Retina (tissue), 1 donor: ENCODE measurements around the gene GPR35.
"Not testable (repeated sequence)": the region's sequence is repeated elsewhere in the genome, so short reads cannot be mapped to it uniquely, and the experiment has no call there.

ENCODE experiments used
- DNase-seq: peaks from one replicate; pipeline ENCODE4 v3.0.0-alpha.2; 2016

Gene GPR35

GRCh38 chr2:240664622-240665021 lies 39.3 kb downstream of the GPR35 start:
- DNase-seq: no peak

GRCh38 chr2:240670402-240670801 lies 45.1 kb downstream of the GPR35 start:
- no peak for DNase-seq

- DNase-seq: no peak
These were observed 45.7 kb downstream of the GPR35 start for GRCh38 chr2:240670950-240671349.

GRCh38 chr2:240672076-240672700 lies 46.9 kb downstream of the GPR35 start:
- DNase-seq: peak; percentile 37

GRCh38 chr2:240672701-240673190 lies 47.5 kb downstream of the GPR35 start:
- no peak for DNase-seq

GRCh38 chr2:240674461-240675184 lies 49.3 kb downstream of the GPR35 start:
- peak; percentile 15 for DNase-seq

- not testable (repeated sequence) for DNase-seq
These were observed 50.1 kb downstream of the GPR35 start for GRCh38 chr2:240675345-240675744.

GRCh38 chr2:240678043-240678442 lies 52.8 kb downstream of the GPR35 start:
- not testable (repeated sequence) for DNase-seq

- DNase-seq: not testable (repeated sequence)
These were observed 53.6 kb downstream of the GPR35 start for GRCh38 chr2:240678909-240679308.

- DNase-seq: not testable (repeated sequence)
These were observed 54.9 kb downstream of the GPR35 start for GRCh38 chr2:240680185-240680584.
